ENCODE measurements around the gene LRBA.

LRBA gene

DNA sequence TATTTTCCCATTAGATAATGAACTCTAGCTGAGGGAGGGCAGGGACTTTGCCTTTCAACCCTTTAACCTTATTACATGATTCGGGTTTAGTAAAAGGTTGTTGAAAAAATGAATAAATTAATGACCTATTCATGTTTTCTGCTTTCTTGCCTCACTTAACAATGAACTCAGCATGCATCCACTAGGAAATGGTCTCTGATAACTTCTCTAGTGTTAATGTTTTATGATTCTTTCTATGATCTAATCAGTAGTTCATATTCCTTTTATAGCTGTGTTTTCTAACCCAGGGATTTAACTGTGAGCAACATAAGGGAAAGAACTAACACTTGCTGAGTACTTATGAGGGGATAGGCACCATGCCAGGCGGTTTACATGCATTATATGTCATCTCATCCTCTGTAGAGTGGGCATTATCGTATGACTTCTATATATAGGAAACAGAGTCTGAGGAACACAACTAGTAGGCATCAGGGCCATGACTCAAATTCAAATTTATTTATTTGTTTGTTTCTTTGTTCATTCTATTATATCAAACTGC lies 669.8 kb downstream of the LRBA start:
- DNase-seq, result no peak

DNA sequence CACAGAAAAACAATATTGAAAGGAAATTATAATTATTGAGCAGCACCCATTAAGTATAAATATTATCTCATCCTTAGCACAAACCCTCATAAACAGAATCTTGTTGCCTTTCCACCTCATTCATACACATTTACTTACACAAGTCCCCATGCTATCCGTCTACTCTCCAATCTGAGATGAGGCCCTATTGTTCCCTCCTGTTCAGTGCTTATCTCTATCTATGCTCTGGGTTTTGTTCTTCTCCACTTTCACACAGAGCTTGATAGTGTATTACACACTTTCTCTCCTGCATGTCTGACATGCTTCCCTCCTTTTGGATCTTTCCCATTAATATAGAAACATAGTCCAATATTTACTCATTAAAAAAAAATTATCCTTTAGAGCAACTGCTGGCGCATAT lies 671.3 kb downstream of the LRBA start:
- DNase-seq, result no peak

DNA sequence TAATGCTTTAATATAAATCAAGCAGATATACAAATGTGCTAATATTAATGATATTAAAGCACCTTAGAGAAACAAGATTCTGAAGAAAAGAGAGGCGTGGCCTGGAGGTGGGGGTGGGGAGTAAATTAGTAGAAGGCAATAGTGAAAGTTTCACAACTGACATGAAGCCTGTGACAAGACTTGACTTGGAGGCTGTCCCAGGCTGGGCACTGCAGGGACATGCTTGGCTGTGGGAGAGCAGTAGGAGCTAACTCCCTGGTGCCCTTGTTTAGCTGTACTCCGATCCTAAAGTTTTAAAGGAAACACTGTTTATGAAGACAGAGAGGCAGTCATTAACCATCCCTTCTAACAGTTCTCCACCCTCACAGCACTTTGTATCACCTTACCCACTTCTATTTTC lies 672.1 kb downstream of the LRBA start:
- DNase-seq, result no peak

DNA sequence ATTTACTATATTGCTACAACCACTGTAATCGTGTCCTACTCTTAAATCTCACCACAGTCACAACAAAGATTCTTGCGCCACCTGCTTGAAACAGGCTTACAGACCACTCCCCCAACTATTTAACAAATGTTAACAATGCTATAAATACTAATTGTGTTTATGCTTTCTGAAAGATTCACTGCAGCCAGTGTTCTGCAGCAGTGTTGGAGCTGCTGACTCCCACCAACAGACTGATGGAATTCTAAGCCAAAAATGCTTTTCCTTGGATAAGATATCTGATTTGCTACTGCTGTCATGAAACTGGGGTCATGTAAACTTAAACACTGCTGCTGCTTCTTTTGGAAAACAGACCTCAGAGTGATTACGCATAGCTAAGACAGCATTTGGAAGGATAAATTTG lies 677.4 kb downstream of the LRBA start:
- no peak for DNase-seq

DNA sequence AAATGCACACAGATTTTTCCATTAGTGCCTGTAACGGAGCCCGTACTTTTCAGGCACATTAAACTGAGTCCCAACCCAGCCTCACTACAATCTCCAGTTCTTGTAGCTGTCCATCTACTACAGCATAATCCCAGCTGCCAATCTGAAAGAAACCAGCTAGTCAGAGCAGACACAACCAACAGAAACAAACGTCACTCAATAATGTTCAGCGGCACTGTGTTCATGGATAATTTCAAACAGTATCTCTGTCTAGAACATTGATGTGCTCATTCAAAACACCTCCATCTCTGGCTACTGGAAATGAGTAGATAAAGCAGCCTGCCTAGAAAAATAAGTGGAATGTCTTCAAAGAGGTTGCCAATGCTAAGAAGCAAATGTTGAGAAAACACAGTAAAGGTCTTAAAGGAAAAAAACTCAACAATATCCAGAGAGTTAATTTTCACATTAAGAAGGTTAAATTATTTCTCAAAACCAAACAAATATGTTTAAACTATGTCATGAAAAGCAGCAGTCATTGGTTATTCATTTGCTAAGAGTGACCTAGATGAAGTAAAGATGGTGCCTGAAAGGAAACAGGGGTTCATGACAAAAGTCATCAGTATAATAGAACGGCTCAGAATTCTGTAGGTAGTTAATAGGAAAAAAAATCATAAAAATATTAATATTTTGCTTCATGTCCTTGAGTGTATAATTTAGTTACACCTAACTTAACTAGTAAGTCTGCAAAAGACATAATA lies 678.2 kb downstream of the LRBA start:
- DNase-seq, result no peak

DNA sequence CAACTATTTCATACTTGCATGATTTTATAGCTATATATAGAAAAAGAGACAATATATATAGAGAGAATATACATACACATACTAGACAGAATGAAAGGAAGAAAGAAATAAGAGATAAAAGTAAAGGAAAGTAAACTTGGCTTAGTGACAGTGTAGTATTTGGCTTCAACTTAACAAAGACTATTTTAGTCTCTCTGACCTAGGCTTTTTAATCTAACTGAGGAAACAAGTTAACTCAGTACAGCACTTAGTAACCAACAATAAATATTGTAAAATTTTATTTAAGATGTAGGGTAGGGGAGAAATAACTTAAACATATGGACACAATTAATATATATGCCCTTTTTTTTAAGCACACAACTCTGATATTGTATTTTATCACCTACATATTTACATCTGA lies 682.1 kb downstream of the LRBA start:
- DNase-seq, result no peak

DNA sequence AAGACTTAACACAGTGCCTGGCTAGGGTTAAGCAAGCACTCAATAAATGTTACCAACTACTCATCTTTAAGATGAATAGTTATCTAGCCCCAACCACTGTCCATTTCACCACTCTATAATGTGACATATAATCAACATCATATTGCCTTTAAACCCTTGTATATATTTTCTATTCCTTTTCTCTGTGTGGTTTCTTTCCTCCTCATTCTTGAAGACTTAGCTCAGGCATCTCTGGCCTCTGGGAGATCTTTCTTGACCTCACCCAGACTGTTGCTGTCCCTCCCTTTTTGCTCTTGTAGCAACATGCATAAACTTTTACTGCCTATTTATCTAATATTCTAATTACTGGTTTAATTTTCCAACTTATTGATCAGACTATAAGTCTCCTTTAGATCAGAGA lies 683.0 kb downstream of the LRBA start:
- DNase-seq, result no peak

DNA sequence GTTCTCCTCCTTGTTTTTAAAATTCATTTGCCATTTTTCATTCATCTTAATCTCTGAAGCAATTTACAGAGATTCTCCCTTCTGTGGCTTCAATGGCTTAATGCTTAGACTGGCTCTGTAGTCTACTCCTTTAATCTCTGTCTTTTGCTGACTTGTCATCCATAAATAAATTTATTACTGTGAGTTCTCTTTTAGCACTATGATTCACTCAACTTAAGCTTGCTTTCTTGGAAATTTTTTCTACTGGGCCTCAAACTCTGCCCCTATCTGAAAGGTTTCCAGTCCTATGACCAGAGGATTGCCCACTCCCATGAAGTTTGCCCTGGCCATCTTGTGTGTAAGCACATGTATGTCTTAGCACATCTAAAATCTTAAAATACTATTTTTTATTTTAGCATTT lies 685.7 kb downstream of the LRBA start:
- DNase-seq, result no peak

DNA sequence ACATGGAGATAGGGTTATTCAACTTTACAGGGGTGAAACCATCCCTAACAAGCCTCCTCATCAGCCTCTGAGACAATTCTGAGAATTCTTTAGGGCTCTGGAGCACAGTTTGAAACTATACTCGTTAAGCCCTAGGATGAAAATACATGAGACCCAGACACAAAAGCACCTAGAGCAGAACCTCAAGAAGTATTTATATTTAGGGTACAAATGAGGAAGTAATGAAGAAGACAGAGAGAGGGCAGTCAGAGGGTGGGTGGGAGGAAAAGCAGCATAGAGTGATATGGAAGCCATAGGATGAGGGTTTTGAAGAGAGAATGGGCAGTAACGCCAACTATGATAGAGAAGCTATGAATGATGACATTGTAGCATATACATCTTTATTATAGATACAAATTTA lies 686.6 kb downstream of the LRBA start:
- no peak for DNase-seq

DNA sequence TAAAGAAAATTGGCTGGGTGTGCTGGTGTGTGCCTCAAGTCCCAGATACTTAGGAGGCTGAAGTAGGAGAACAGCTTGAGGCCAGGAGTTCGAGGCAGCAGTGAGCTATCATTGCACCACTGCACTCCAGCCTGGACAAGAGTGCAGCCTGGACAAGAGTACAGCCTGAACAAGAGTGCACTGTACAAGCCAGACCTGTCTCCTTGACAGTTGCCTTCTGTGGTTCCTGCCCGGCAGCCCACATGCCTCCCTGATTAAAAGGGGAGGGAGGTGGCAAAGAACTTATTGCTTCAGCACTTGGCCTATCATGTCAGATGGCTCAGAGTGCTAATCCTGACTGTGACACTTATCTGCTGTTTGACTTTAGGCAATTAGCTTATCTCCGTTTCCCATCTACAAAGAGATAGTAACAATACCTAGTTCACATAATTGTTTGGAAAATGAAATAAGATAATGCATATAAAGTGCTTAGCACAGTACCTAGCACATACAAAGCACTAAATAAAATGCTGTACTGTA lies 687.8 kb downstream of the LRBA start:
- DNase-seq, result no peak

DNA sequence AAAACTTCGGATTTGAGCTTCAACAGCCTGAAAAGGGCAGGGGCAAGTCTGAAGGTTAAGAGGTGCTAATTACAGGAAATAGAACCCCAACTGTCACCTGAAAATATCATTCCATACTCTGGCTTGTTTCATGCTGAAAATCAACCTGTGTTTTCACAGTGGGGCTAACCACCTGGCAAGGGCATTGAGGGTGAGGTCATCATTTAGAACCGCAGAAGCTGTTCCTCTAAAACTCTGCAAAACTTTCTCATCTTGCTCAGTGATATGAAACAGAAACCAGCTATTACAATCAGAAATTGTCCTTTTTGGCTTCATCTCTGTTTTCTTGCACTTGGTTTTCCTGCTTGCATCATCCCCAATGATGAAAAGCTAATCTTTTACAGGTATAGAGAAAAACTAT lies 689.2 kb downstream of the LRBA start:
- DNase-seq, result no peak

DNA sequence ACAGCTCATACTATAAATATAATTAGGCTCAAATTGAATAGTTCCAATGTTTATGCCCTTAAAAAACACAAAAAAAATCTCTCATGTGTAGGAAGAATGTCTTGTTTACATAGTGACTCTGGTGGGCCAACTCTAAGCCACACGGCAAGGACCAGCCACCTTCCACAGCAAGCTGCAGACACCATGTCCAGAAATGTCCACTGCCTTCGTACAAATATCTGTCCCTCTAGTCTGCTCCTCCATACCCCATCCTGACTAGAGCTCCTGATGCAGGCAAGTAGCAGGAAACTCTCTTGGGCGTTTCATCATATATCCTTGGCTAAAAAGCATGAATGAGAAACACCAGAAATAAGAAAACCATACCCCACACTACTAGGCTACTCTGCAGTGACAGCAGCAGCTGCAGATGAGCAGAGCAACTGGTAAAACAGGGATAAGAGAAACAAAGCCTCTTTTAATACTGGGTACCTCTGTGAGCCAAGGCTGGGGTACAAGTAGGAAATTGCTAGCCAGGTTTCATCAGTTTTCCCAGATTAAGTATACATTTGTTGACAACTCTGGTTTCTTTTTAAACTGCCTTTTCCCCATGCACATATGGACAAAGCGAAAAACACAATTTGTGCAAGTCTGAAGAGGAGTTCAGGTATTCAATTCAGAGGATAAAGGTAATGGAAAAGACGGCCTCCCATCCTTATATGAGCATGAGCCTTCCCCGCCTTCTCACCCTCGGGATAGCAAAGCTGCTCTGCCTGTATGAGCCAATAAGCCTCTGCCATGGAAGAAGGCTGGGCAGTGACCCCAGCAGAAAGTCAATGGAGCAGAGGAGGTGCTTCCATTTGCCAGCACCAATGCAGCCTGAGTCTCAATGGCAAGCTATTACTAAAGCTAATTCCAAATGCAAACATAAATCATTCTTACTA lies 691.4 kb downstream of the LRBA start:
- DNase-seq, result no peak

DNA sequence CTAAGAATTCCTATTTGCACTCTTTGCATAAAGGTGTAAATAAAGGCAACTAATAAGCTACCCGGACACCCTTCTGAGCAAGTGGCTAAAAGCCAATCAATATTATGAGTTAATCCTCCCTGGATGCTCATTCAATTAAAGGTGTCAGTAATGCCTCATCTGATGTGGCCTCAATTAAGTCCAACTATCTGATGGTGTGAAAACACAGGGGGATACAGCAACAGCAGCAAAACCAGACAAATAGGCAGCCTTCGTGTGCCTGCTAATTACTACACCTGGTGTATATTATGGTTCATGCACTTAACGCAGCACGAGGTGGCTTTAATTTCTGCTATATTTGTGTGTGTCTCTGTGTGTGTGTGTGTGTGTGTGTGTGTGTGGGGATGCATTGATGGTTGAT lies 692.4 kb downstream of the LRBA start:
- no peak for DNase-seq

DNA sequence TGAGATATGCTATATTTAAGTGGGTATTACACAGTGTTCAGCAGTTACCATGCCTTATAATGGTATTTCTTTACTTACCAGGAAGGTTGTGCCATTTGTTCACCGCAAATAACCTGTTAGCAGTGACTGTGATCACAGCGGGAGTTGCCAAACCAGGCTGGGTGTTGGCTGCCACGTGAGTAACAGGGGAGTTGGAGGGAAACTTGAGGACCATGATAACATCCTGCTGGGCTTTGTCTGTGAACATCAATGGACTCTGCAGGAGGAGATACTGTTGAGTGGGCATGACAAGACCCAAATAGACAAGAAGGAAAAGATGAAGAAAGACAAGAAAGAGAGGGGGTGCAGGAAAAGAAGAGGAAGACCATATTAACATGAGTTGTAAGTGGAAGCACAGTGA lies 694.0 kb downstream of the LRBA start:
- DNase-seq, result no peak

DNA sequence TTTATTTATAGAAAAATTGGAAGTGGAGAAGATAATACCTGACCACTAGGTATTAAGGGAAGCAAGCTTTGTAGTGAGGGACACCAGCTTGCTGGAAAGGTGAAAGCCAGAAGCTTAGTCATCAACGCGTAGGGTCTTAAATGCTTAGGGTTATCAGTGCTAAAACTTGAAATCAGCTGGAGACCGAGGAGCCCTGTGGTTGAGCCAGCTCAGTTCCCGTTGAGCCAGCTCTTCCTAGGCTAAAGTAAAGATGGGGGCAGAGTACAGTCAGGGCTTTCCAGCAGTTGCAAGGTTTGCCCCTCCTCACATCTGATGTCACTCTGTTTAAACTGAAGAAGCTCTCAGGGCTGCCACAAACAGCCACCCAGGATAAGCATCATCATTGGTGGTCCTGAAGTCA lies 696.1 kb downstream of the LRBA start:
- no peak for DNase-seq

DNA sequence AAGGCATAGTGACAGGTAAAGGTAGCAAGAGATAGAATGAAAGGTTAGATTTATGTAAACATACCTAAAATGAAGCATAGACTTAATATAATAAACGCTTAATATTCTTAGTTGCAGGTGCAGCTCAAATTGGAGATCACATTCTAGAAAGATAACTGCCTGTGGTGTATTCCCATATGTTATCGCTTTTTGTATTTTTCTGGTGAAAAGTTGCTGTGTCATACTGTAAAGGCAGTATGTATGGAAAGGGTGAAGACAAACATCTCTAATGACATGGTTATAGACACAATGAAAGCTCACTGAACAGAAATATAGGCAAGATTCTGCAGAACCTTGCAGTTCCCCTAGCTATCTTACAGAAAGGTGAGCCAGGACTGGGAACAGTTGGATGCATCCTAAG lies 696.6 kb downstream of the LRBA start:
- no peak for DNase-seq

DNA sequence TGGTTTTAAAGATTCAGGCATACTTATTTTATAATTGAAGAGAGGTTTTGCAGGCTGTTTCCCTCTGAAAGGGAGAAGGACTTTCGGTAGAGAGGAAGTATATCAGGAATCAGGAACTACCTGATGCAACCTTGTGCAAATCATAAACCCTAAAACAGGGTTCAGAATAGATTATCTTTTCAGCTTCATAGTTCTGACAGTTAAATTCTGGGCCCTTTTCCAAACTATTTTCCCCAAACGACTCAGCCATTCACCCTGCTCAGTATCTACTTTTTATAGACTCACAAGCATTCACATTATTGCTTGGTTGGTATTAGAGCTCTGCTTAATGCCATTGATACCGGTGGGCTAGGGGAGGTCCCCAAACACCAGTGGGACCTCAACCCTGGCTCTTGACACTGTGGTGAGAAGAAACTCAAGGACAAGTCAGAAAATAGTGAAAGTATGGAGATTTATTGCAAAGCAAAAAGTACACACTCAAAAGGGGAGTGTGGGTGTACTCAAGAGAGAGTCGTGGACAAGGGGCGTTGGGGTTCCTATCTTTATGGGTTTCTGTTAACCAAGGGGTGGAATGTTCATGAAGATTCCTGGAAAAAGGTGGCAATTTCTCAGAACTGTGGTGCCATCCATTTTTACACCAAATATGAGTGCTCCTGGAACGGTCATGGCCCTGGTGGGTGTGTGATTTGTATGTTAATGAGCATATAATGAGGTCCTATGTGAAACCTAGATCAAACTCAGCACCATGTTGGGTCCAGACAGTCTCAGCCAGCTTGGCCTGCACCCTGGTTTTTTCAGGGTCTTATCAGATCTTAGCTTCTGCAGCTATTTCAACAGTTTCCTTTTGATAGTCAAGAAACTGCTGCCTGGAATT lies 698.5 kb downstream of the LRBA start:
- DNase-seq, result no peak

DNA sequence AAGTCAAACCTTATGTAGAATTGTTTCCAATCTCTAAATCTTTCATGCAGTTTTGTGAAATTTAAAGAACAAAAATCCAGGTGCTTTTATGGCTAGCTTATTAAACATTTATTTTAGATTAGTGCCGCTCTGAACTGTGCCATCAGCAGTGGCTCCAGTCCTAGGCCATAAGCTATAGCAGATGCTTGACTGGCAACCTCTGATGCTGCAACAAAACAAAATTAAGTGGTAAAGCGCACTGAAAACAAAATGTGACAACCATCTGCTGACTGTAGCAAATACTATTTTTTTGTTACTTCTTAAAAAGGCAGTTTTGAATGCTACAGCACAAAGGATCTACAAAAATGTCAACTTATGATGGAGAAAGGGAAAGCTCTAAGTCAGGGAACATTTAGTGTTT lies 699.4 kb downstream of the LRBA start:
- no peak for DNase-seq

DNA sequence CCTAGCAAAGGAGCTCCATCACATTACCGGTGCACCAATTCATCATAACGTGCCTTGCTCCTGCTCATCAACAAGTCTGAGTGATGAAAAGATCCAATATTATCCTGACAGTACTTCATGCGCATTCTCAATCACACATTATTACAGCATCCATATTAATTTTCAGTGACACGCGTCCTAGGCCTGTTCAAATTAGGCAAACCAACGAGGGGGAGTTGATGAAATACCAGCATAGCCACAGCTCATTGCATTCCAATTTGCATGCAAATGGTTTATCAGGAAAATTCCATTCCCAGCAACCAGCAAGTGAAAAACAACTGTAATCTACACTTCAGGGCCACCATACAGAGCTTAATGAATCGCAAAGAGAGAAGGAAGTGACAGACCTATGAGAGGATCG lies 699.9 kb downstream of the LRBA start:
- DNase-seq, result no peak

DNA sequence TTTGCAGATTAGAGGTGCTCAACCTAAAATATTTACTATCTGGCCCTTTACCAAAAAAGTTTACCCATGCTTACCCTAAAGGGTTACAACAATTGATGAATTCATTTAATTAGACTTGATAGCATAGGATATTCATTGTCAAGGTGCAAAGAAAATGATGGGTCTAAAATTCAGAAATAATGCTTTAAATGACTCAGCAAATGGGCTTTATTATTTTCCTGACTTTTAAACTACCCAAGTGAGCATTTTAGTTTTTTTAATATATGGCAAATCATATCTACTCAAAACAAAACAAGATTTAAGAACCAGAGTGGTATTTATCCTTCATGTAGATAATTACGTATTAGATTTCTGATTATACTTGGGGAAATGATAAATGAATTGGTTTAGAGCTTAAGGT lies 701.1 kb downstream of the LRBA start:
- DNase-seq, result no peak

DNA sequence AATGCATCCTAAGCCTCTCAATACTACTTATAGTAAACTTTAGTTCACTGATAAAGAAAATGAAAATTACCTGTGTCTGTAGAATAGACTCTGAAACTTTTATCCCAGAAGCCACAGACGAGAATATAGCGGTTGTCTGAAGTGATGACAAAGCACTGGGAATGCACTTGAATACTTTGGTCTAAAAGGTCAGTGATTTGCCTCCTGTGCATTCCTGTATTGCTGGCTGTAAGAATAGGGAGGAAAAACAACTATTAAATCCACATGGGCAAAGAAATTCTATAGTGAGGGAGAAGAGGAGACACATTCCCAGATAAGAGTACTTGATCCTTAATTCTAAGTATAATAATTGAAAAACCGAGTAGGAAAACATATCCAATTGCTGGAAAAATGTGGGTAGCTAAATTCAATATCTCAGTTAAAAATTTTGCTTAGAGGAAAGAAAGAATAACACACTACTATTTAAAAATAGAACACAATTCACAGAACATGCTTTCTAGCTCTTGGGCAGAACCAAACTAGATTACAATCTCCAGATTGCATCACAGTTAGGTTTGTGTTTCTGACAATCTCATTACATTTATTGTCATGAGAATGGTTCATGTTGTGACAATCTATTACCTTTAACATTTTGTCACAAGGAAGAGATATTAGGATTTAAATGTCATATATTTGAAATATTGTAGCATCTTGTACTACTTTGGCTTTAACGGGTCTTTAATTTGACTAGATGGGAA lies 704.8 kb downstream of the LRBA start:
- no peak for DNase-seq

DNA sequence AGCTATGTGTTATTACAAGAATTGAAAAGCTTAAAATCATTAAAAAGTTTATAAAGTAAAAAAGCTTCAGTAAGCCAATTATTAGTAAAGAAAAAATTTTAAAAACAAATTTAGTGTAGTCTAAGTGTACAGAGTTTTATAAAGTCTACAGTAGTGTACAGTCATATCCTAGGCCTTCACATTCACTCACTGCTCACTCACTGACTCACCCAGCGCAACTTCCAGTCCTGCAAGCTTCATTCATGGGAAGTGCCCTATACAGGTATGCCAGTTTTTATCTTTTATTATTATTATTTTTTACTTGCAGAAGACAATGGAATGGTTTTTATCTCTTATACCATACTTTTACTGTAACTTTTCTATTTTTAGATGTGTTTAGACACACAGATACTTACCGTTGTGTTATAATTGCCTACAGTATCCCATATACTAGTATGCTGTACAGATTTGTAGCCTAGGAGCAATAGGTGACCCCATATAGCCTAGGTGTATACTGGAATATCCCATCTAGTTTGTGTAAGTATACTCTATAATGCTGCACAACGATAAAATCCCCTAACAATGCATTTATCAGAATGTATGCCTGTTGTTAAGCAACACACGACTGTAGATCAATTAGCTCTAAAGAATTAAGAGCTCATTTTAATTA lies 706.1 kb downstream of the LRBA start:
- DNase-seq, result no peak
